ENCODE data around the gene STARD10.

STARD10 gene

GRCh38 chr11:72712168-72712751 lies 81.6 kb downstream of the STARD10 start:
- no peak for TF ChIP-seq CTCF (IDR thresholded peaks at IDR 0.05; ENCODE audit: low read depth, low read length)
- no peak overlapping the region for H3K4me3 ChIP-seq (ENCODE audit: low read depth, low read length)

- no peak for TF ChIP-seq CTCF (IDR thresholded peaks at IDR 0.05; ENCODE audit: low read depth, low read length)
- no peak overlapping the region for H3K4me3 ChIP-seq (ENCODE audit: low read depth, low read length)
These were observed 82.7 kb downstream of the STARD10 start for GRCh38 chr11:72711141-72711540.

GRCh38 chr11:72710278-72710677 lies 83.6 kb downstream of the STARD10 start:
- no peak for TF ChIP-seq CTCF (IDR thresholded peaks at IDR 0.05; ENCODE audit: low read depth, low read length)
- no peak overlapping the region for H3K4me3 ChIP-seq (ENCODE audit: low read depth, low read length)

GRCh38 chr11:72709478-72710238 lies 84.2 kb downstream of the STARD10 start:
- TF ChIP-seq CTCF (IDR thresholded peaks at IDR 0.05; ENCODE audit: low read depth, low read length) = no peak
- no peak overlapping the region for H3K4me3 ChIP-seq (ENCODE audit: low read depth, low read length)

GRCh38 chr11:72707032-72707431 lies 86.8 kb downstream of the STARD10 start:
- no peak overlapping the region for H3K4me3 ChIP-seq (ENCODE audit: low read depth, low read length)

GRCh38 chr11:72706579-72706978 lies 87.3 kb downstream of the STARD10 start:
- TF ChIP-seq CTCF (IDR thresholded peaks at IDR 0.05; ENCODE audit: low read depth, low read length) = no peak
- no peak overlapping the region for H3K4me3 ChIP-seq (ENCODE audit: low read depth, low read length)

More at GRCh38 chr11:72707032-72707431, 86.8 kb downstream of the STARD10 start:
- TF ChIP-seq CTCF (IDR thresholded peaks at IDR 0.05; ENCODE audit: low read depth, low read length) = no peak

Data from WI38 (cell line).